ENCODE measurements around the gene RPS6KC1. TPM values are rescaled to one million over a fixed set of nuclear protein-coding genes. Genes with fewer than 3 reads are reported as not detected.

The RPS6KC1 gene
- total and polyA plus RNA-seq, 9 of the 15 experiments (the other 6 are each of a cell fraction or from before 2014, with no cell fraction given): 4.3 to 34.6 (median 20.9) TPM

DNA sequence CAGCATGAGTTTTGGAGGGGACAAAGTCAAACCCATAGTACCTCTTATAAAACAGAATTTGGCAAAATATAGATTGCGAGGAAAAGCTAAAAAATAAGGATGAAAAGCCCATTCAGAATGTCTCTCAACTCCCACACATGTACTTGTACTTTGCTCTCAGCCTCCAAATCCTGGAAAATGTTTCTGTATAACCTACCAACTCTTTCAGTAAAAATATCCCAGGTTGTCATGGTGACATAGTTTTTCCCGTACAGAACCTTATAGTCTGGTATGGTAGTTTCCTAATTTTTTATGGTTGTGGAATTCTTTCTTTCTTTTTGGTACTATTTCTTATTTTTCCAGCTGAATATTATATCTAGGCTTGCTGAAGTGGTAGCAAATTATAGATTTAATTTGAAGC, 15.5 kb upstream of the RPS6KC1 start:
- ChIA-PET CTCF (ENCODE audit: low intra/inter-chr PET ratio) (no interaction called here), POLR2A (interaction anchor here (0.6 to 1.5 kb wide), 3 partner anchors 11 to 23 kb away, joined by 3 read pairs; no protein-coding TSS in a partner anchor)
- no peak for ATAC-seq
- in situ Hi-C loops (cut with MboI) (no loop called here), intact Hi-C loops (cut with micrococcal nuclease) (no loop called here)
- H3K79me2 ChIP-seq (ENCODE audit: control insufficient read depth, insufficient read depth, low read length): no peaks in the 10 kb centered on the region
- no peaks in the 10 kb centered on the region for H3K9me1 ChIP-seq (ENCODE audit: control insufficient read depth, insufficient read depth, low read length)
- TF ChIP-seq BMI1 (IDR thresholded peaks at IDR 0.05; ENCODE audit: low read length) (no peak), HEY1 (CRISPR knock-in tag; IDR thresholded peaks at IDR 0.05; ENCODE audit: borderline replicate concordance) (no peak), RFX1 (IDR thresholded peaks at IDR 0.05) (peak; percentile 75), RFX7 (CRISPR knock-in tag; IDR thresholded peaks at IDR 0.05) (no peak)
- H3K27me3 ChIP-seq (ENCODE audit: control insufficient read depth in 2 of 2, insufficient read depth in 2 of 2, low read length in 2 of 2): no peaks in the 10 kb centered on the region
- no peak overlapping the region for H3K27ac ChIP-seq (ENCODE audit: extremely low read depth, low read depth, low read length)
- 0 out of 2 replicates have a peak, but pooled peaks cover 1% of the 10 kb centered on the region for H3K9me3 ChIP-seq (replicated peaks; ENCODE audit: control insufficient read depth, insufficient read depth, low read depth, low read length)
- BruUV-seq (replicated peaks): no TSS peak
- H4K20me1 ChIP-seq (replicated peaks; ENCODE audit: control insufficient read depth, insufficient read depth, low read length): no peaks in the 10 kb centered on the region
- WGBS (ENCODE audit: insufficient coverage, low coverage, missing lambda C conversion rate): 63% methylated on average over 2 of the region's 2 CpGs
- H3K4me1 ChIP-seq (replicated peaks in 1 of 2; ENCODE audit: control insufficient read depth in 2 of 2, insufficient read depth in 2 of 2, low read length in 2 of 2): no peaks in the 10 kb centered on the region; a peak in 3 of 5 replicates
- no peak overlapping the region for H2AFZ ChIP-seq (ENCODE audit: low read depth, low read length)
- no peak overlapping the region for H3K4me2 ChIP-seq (ENCODE audit: insufficient read depth, low read length)
- H3K9ac ChIP-seq (ENCODE audit: insufficient read depth in 1 of 2, low read depth in 2 of 2, low read length in 2 of 2): no peak overlapping the region
- H3K36me3 ChIP-seq (ENCODE audit: control insufficient read depth, insufficient read depth, low read length): no peaks in the 10 kb centered on the region
- H3K4me3 ChIP-seq: no peak overlapping the region
- FAIRE-seq: no peak
- no peak for DNase-seq (ENCODE audit: extremely low read depth in 1 of 4, low spot score in 3 of 4)

- Histone ChIP-seq H3K4me2 (ENCODE audit: insufficient read depth, low read length) (no peak overlapping the region; the same call in 1 of the 2 replicates), H3K79me2 (ENCODE audit: control insufficient read depth, insufficient read depth, low read length) (no peaks in the 10 kb centered on the region), H3K27ac (ENCODE audit: extremely low read depth, low read depth, low read length) (peak overlapping the region; percentile 1; the same call in 1 of the 3 replicates), H3K27me3 (ENCODE audit: control insufficient read depth in 2 of 2, insufficient read depth in 2 of 2, low read length in 2 of 2) (no peaks in the 10 kb centered on the region), H4K20me1 (replicated peaks; ENCODE audit: control insufficient read depth, insufficient read depth, low read length) (no peaks in the 10 kb centered on the region), H3K9me3 (replicated peaks; ENCODE audit: control insufficient read depth, insufficient read depth, low read depth, low read length) (no peaks in the 10 kb centered on the region), H3K4me3 (no peak overlapping the region), H3K36me3 (ENCODE audit: control insufficient read depth, insufficient read depth, low read length) (no peaks in the 10 kb centered on the region), H3K4me1 (replicated peaks in 1 of 2; ENCODE audit: control insufficient read depth in 2 of 2, insufficient read depth in 2 of 2, low read length in 2 of 2) (peaks cover 10 to 24% of the 10 kb centered on the region in 2 experiments), H3K9ac (ENCODE audit: insufficient read depth in 1 of 2, low read depth in 2 of 2, low read length in 2 of 2) (no peak overlapping the region), H3K9me1 (ENCODE audit: control insufficient read depth, insufficient read depth, low read length) (no peaks in the 10 kb centered on the region), H2AFZ (ENCODE audit: low read depth, low read length) (peak overlapping the region; percentile 67)
- ChIA-PET POLR2A (interaction anchor here (0.7 to 1.0 kb wide), 2 partner anchors 20 to 21 kb away, joined by 3 read pairs; no protein-coding TSS in a partner anchor), CTCF (ENCODE audit: low intra/inter-chr PET ratio) (no interaction called here)
- intact Hi-C loops (cut with micrococcal nuclease) (no loop called here), in situ Hi-C loops (cut with MboI) (no loop called here)
- FAIRE-seq (no peak), DNase-seq (ENCODE audit: extremely low read depth in 1 of 4, low spot score in 3 of 4) (no peak), ATAC-seq (no peak)
- WGBS (ENCODE audit: insufficient coverage, low coverage, missing lambda C conversion rate): 3% methylated on average over 1 of the region's 1 CpG
- BruUV-seq (replicated peaks): no TSS peak
- peak; percentile 14; the same call in 1 of the 2 replicates for TF ChIP-seq CTBP1 (IDR thresholded peaks at IDR 0.05; ENCODE audit: borderline replicate concordance)
- peak; percentile 53; the same call in 1 of the 2 replicates for TF ChIP-seq DPF2 (IDR thresholded peaks at IDR 0.05)
- TF ChIP-seq DACH1 (IDR thresholded peaks at IDR 0.05; ENCODE audit: partially characterized antibody): peak; percentile 26
- peak; percentile 63; the same call in 1 of the 2 replicates for TF ChIP-seq ESRRA (IDR thresholded peaks at IDR 0.05; ENCODE audit: borderline replicate concordance, low read depth)
- TF ChIP-seq, protein P1, sequence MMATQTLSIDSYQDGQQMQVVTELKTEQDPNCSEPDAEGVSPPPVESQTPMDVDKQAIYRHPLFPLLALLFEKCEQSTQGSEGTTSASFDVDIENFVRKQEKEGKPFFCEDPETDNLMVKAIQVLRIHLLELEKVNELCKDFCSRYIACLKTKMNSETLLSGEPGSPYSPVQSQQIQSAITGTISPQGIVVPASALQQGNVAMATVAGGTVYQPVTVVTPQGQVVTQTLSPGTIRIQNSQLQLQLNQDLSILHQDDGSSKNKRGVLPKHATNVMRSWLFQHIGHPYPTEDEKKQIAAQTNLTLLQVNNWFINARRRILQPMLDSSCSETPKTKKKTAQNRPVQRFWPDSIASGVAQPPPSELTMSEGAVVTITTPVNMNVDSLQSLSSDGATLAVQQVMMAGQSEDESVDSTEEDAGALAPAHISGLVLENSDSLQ (IDR thresholded peaks at IDR 0.05): no peak
- TF ChIP-seq TEAD4 (IDR thresholded peaks at IDR 0.05; ENCODE audit: low read length): peak; percentile 17; the same call in 1 of the 2 replicates
- TF ChIP-seq TEAD4 (CRISPR knock-in tag; IDR thresholded peaks at IDR 0.05; ENCODE audit: borderline replicate concordance): no peak
- TF ChIP-seq ETV5 (CRISPR knock-in tag; IDR thresholded peaks at IDR 0.05; ENCODE audit: low read depth): no peak
- TF ChIP-seq ZFP1 (CRISPR knock-in tag; IDR thresholded peaks at IDR 0.05): no peak
- TF ChIP-seq TCF3 (CRISPR knock-in tag; IDR thresholded peaks at IDR 0.05): no peak
- peak; percentile 78 for TF ChIP-seq JUND (IDR thresholded peaks at IDR 0.05; ENCODE audit: borderline replicate concordance, low read depth, low read length)
- peak; percentile 77; the same call in 2 of the 3 replicates for TF ChIP-seq JUND (tag; IDR thresholded peaks at IDR 0.05; ENCODE audit: borderline replicate concordance, low read depth, low read length)
- TF ChIP-seq ARID1B (IDR thresholded peaks at IDR 0.05): peak; percentile 37
- TF ChIP-seq JUN (IDR thresholded peaks at IDR 0.05; ENCODE audit: borderline replicate concordance, low read depth, low read length): peak; percentile 60; the same call in 1 of the 2 replicates
- no peak for TF ChIP-seq JUN (CRISPR knock-in tag; IDR thresholded peaks at IDR 0.05; ENCODE audit: borderline replicate concordance)
These were observed 9.6 kb upstream of the RPS6KC1 start for GRCh38 chr1:213041443-213041842.

Data from K562 (cell line).